Activated CD4-positive, alpha-beta T cell treated with anti-CD3 and anti-CD28 coated beads, Interleukin-2, amount 50 U/mL, for 1 hour (primary cell): ENCODE results near the gene STX7.

Experiments
- DNase-seq: peaks from one replicate; pipeline ENCODE4 v3.0.0-alpha.2; 2020

Gene STX7

DNA sequence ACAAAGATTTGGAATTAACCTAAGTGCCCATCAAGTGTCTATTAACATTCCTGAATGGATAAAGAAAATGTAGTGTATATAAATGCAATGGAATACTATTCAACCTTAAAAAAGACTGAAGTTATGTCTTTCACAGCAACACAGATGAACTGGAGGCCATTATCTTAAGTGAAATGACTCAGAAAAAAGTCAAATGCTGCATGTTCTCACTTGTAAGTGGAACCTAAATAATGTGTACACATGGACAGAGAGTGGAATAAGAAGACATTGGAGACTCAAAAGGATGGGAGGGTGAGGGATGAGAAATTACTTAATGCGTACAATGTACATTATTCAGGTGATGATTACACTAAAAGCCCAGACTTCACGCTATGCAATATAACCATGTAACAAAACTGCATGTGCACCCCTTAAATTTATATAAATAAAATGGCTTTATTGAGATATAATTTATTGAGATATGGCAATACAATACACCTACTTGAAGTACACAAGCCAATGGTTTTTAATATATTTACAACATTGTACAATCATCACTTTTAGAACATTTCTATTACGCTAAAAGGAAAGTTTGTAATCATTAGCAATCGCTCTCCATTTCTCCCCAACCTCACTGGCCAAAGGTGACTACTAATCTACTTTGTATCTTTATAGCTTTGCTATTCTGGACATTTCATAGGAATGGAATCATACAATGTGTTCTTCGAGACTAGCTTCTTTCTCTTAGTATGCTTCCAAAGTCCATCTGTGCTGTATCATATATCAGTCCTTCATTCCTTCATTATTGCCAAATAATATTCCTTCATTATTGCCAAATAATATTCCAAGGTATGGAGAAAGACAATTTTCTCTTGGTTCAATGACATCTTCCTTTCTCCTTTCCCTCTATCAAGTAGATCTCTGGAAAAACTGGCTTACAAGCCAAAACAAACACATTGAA is 5.8 kb downstream of the STX7 start:
- no peak for DNase-seq

DNA sequence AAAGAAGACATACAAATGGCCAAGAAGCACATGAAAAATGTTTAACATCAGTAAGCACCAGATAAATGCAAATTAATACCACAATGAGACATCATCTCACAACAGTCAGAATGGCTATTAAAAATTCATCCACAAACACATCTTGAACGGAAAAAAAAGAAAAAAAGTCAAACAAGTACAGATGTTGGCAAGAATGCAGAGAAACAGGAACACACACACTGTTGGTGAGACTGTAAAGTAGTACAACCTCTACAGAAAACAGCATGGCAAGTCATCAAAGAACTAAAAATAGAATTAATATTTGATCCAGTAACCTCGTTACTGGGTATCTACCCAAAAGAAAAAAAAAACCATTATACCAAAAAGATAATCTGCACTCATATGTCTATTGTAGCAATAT is 6.5 kb downstream of the STX7 start:
- DNase-seq = no peak

DNA sequence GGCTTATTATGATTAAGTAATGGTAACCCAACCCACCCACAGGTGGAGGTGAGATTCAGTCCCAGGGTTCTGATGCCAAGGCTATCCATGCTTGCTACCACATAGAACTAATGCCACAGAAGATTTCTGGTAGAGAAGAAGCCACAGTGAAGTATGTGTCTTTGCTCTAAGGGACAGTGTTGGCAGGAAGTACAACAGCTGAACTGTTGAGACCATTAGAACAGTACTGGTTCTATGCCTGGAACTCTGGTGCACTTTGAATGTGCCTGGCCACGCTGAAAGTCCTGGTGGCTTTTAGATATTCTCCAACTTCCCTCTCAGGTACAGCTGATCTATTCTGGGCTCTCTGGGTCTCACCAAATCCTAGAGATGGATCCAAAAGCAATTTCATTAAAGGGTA is 7.8 kb downstream of the STX7 start:
- no peak for DNase-seq

DNA sequence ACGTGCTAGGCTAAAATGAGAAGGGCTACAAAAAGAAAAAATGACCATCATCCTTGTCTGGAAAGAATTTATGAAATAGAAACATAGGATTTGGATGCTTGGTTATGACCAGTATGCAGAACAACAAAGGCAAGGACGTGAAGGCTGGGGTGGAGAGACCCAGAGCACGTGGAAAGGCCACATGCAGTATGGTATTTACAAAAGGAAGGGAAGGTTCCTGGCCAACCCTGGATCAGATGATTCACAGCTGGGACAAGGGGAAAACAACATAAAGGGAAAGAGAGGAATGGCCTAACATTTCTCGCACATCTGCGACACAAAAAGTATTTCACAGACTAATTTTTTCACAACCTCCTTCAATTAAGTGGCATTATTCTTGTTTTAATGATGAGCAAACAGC is 8.2 kb downstream of the STX7 start:
- DNase-seq = no peak

DNA sequence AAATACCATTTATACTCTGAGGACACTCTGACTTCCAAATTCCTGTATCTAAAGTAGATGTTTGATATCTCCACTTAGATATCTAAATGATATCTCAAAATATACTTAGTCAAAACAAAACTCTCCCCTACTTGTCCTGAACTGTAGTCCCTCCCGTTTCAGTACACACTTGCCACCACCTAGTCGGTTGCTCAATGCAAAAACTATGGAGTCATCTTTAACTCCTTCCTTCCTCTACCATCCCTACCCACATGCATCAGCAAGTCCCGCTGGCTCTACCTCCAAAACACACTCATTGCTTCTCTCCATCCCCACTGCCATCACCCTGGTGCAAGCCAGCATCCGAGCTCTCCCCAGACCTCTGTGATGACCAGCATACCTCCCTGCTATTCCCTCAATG is 13.2 kb downstream of the STX7 start:
- DNase-seq = no peak

DNA sequence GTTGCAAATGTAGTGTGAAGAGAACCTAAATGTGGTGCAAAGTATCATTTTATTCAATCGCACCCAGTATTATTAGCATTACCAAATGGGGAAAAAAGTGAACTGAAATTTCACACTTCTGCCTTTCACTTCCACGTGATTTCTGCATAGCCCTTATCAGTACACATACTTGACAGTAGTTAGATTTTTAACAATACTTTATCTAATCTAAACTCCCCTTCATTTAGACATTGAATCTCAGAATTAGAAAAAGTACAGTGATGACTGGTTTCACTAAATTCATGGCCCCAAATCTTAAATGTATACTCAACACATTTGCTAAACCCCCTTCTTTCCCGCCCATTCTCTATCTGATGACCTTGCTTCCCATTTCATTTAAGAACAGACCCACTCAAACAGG is 14.3 kb downstream of the STX7 start:
- DNase-seq = no peak

DNA sequence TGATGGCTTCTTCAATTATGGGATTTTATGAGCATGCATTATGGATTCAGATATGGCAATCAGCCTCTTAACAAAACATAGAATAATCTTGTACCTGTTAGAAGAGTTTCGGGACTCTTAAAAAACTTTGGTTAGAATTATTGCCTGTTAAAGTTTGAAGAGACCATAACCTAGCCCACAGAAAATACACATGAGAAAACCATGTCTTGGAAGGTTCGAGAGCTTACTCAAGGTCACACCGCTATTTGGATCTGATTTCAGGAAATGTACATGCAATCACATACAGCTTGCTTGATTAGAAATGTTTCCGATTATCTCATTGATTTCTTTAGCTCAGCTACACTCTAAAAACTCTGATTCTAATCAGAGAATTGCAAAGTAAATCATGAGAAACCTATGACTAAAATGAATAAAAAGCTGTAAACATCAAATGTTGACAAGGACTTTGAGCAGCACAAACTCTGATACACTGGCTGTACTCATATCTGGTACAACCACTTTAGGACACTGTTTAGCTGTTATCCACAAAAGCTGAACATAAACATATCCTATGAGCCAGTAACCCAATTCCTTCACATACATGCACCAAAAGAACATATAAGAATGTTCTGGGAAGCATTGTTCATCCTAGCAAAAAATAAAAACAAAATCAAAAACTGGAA is 16.3 kb downstream of the STX7 start:
- no peak for DNase-seq

DNA sequence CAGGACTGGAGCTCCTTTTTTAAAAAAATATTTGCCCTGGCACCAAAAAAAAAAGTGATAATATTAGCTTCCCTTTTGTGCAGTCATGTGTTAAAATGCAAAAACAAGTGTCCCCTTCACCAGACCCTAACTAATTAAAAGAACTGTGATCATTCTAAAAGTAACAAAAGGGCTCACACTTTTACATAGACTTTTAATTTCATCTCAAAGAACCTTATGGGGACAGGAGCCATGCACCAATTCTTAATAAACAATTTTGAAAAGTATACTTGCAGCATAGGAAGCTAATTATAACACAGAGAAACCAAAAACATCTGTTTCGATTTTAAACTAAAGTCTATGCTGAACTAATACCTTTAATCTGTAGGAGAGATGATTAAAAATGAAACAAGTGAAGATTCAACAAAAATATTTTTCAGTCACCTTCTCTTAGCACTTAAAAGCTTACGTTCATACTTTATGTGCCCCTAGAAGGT is 17.3 kb downstream of the STX7 start:
- no peak for DNase-seq

DNA sequence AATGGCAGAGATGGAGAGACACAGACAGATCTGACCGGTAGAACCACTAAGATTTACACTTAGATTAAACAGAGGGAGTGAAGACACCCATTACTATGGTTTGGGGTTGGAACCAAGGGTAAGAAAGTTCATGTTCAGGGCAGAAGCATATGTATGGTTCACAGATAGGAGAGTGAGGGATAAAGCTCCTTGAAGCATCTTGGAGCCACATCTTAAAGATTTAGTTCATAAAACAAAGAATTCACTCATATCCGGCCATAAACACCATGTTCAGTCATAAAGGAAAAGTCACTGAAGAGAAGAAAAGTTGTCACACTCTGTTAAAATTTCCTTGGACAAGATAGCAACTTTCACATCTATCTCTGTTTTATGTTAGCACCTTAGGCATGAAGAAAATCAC is 18.0 kb downstream of the STX7 start:
- DNase-seq = no peak

DNA sequence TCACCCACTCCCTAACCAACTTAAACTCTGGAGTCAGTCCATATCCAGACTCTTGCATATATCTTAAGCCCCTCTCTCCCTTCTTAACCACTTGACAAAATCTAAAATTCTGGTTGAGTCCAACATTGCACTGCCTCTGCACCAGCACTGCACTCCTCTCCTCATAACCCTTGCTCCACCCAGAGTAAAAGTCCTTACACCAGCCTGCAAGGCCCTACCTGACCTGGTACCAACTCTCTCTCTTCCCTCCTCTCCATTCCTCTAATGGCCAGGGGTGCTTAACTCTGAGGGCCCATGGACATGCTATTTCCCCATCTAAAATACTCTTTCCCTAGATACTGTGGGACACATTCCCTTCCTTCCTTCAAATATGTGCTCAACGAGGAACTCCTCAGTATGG is 21.0 kb downstream of the STX7 start:
- DNase-seq = no peak

DNA sequence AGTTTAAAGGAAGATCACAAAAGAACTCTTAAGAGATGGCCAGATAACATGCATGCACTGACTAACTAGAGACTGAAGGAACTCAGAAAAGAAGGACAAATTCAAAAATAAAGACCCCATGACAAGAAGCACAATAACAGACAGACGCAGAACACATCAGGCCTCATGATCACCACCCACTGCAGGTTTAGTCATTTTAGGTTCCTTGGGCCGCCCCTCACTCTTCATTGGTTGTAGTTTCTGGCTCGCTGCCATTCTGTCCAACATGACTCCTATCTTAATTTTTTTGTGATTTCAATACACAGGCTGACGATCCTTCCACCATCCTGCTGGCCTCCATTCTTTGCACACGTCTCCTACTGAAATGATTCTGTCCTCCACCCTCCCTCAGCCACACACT is 21.6 kb downstream of the STX7 start:
- DNase-seq = no peak

DNA sequence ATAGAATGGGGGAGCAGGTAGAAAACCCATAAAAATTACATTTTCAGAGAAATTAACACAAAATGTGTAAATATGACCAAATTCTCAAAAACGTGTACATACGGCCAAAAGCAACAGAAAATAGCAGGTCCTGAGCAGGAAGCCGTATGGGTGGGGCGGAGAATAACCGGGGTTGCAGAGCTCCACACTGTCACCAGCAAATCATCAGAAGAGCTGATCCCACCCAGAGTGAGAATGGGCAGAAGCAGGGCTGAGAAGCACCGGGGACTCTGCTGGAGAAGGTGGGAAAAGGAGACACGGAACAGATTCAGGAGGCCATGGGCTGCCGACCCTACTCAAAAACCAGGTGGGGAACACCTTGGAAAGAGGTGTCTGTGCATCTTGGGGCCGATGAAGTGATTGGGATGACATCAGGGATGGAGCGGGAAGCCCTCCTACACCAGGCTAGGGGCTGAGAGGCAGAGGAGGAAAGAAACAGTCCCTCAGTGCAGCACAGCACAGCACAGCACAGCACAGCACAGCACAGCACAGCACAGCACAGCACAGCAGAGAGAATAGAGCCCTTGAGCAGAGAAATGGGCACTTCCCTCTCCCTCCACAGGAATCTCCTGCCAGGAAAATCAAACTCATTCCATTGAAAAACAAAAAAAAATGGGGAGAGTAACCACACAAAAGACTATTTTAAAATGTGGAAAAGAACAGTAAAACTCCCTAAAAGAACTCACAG is 22.3 kb downstream of the STX7 start:
- DNase-seq = no peak

DNA sequence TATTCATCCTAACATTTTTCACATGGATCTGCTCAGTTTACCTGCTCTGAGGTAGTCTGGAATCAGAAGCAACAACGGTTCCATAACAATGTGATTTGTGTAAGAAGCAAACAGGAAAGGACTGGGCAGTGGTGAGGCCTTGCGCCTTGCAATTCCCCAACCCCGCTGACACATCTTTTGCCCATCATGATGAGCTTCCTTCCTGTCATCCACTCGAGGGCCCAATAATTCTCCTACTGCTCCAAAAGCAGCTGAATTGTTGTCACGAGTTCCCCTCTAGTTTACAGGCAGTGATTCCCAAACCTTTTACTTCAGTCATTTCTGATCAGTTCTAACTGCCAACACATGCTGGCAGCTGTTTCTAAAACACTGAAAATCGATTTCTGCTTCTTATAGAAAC is 22.9 kb downstream of the STX7 start:
- DNase-seq = no peak

DNA sequence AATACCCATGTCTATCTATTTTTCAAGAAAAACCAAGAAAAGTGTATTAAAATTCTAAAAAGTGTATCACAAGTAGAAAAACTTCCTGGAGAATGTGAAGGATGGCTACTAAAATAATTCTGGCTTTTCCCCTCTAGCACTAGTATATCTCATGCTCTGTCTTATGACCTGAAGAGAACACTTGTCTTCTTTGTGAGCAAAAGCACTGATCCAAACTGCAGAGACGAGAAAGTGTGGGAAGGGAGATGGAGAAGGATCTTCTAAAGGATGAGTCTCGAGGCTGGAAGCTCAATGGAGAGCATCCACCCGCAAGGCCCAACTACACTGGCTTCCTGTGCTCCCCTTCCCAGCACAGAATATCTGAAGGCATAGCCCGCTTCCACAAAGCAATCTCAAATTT is 23.5 kb downstream of the STX7 start:
- DNase-seq = no peak

DNA sequence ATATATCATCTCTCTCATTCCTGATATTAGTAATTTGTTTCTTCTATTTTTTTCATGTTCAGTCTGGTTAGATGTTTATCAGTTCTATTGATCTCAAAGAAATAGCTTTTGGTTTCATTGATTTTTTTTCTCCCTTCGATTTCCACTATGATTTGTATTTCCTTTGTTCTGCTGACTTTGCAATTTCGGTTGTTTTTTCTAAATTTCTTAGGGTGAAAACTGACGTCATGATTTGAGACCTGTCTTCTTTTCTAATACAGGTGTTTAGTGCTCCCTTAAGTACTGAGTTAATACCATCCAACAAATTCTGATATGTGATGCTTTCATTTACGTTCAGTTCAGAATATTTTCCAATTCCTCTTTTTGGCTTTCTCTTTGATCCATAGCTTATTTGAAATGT is 25.2 kb downstream of the STX7 start:
- DNase-seq = no peak

DNA sequence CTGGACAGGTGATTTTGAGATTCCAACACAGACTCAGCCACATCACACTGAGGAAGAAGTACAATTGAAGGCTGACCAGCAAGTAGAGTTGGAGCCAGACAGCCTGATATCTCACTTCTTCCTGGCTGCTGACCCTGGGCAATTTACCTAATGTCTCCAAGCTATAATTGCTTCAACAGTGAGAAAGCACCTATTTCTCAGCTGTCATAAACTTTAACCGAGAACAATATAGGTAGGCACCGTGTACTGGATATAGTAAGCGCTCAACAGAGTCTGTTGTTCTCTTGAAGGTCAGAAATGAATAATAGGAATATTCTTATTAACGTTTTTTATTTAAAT is 28.3 kb downstream of the STX7 start:
- DNase-seq = no peak

DNA sequence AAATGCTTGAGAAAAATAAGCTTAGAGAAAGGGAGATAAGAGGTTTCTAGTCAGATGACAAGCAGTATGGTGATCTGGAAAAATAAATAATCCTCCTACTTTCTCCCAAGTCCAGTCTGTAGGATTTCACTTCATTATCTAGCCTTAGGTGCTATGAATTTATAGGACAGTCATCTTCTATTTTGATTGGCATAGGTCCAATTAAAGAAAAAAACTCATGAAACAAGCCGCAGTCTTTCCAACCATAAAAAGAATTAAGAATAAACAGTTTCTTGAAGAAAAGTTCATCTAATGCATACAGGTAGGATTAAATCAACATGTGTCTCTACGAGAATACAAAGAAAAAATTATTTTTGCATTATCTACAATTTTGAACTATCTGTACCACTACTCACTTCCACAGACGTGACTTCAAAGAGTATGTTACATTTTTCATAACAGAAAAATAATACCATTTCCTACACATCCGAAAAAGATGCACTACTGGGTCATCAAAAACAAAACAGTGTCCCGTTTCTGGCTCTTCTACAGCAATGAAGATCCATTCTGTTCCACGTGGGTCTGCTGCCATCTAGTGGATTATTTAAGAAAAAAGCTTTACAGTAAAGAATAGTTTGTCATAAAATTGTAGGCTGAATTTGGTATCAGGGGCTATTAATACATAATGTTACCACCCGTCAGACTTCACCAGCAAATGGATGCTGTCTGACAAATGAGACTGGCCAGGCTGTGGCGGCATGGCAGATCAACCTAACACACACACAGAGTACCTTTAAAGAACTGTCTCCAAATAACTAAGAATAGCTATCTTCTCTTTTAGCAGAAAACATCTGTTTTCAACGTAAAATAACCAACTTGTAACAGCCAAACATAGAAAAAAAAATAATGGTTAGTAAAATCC is 28.9 kb downstream of the STX7 start:
- peak; percentile 37 for DNase-seq

DNA sequence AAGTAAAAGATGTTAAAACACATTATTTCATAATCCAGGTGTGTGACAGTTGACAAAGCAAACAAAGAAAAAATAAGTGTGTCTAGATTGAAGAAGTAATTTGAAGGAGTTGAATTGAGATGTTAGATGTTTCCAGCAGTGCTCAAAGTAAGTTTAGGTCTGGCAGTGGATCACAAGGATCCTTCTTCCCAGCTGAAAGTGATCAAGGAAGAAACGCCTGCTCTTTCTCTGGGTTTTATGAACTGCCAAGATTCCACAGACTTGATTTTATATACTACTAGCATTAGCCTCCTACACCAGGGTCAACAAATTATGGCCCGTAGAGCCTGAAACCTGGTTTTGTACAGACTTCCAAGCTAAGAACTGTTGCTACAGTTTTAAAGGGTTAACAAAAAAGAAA is 30.3 kb downstream of the STX7 start:
- no peak for DNase-seq

DNA sequence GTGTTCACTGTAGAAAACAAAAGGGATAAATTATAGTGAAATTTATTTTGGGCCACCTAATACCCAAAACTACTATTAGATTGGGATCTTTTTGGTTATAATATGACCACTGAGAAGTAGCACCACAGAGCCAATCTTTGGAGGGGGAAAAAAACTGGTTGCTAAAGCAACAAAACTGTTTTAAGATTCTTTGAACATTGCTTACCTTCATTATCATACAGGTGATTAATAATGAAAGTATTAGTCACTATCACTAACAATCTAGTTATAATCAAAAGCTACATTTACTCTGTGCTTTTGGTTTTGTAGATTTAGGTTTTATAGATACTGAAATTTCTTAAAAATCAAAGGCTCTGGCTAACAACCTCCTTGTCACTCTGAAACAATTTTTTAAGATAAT is 31.7 kb downstream of the STX7 start:
- DNase-seq = no peak

DNA sequence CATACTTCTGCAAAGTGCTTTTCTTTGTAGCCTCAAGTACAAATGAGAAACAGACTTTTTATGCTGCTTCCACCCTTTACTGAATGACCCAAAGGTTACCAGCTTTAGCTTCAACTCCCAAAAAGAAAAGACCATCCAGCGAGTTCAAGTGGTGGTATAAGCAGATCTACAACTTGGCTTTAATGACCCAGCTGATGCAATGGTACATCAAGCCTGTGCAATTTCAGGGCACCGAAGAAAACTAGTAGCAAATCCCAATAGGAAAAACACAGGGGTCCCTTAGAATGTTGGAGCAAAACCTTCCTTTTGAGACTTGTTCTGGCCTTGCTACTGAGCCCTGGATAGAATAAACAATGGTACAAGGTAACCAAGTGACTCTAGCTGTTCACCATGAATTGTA is 33.8 kb downstream of the STX7 start:
- no peak for DNase-seq

DNA sequence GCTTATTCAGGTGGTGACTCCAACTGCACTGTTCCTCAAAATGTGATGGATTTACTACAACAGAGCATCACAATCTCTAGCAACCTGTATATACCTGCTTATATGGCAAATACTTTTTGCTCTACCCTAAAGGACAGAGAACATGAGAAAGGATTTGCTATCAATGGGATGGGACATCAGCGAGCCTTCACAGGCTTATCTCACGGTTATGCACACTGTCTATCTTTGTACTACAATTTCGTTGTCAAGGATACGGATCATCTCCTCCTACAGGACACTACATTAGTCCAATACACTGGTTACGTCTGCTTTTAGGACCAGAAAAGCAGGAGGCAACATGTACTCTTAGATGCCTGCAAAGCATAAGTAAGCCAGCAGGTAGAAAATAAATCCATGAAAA is 34.2 kb downstream of the STX7 start:
- DNase-seq = no peak

DNA sequence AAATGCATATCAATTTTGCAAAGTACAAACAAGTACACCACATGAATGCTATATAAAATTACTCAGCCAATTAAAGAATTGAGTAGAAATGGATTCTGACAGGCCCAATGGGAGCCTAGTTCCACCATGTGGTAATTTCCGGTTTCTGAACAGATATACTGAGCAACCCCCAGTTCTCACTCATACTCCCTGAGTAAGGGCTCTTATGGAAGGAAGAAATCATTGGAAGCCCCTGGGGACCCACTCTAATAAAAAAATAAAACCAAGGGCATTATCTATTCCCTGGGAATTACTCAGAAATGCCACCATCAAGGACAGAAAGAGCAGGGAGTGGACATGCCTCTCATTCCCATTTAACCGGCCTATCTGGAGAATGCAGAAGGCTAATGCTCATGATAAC is 34.6 kb downstream of the STX7 start:
- DNase-seq = no peak

DNA sequence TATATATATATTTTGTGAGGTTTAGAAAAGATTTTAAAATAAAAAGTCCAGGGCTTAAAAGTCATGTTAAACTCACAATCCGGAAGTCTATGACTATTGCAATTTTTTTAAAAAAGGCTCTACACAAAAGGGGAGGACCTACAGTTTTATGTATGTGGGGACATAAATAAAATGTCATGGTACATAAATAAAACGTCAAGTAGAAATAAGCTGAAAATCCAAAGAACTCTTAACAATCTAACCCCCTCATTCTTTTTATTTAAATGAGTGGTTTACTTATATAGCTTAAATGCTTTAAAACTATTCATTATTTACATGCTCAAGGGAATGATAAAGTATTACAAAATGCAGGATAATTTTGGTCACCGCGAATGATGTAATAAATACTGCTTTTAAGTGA is 36.2 kb downstream of the STX7 start:
- DNase-seq = no peak
